Esophagus muscularis mucosa (tissue), 4 donors: ENCODE data around the gene ZNF423. TPM values are rescaled to one million over a fixed set of nuclear protein-coding genes. Genes with fewer than 3 reads are reported as not detected.

Source experiments
- DNase-seq: peaks from one replicate; pipeline ENCODE4 v3.0.0-alpha.2; 2017; ENCODE audit errors: extremely low spot score
- H3K27ac ChIP-seq, 4 donors: fragments of 200-600 bp; sonication (generic); replicated peaks in 1 of 4; 1 replicate in 3 of 4; 2 replicates in 1 of 4; pipeline ENCODE4 v1.5.1; 2016 to 2019; ENCODE audit warnings: mild to moderate bottlenecking in 1 of 4
- H3K27me3 ChIP-seq, 4 donors: fragments of 200-600 bp; sonication (generic); one replicate each; pipeline versions ENCODE4 v1.5.1 to v1.6.0; 2016 to 2019
- H3K36me3 ChIP-seq, 4 donors: fragments of 200-600 bp; sonication (generic); one replicate each; pipeline ENCODE4 v1.5.1; 2016 to 2019
- H3K4me1 ChIP-seq, 4 donors: fragments of 200-600 bp; sonication (generic); one replicate each; pipeline ENCODE4 v1.5.1; 2016 to 2019
- H3K4me3 ChIP-seq, 4 donors: fragments of 200-600 bp; sonication (generic); 1 replicate in 2 of 4; 2 replicates in 2 of 4; pipeline ENCODE4 v1.5.1; 2016 to 2019; ENCODE audit warnings: mild to moderate bottlenecking in 4 of 4, moderate library complexity in 1 of 4
- H3K9me3 ChIP-seq, 4 donors: fragments of 200-600 bp; sonication (generic); 1 replicate in 3 of 4; 2 replicates in 1 of 4; pipeline ENCODE4 v1.5.1; 2016 to 2019
- EP300 ChIP-seq: sonication (generic); formaldehyde crosslinking; IDR thresholded peaks from one replicate; pipeline ENCODE4 v1.6.1; 2017; ENCODE audit warnings: antibody characterized with exemption
- POLR2A ChIP-seq: fragments of 450-650 bp; IDR thresholded peaks from one replicate; pipeline ENCODE4 v1.6.1; 2017; ENCODE audit warnings: antibody characterized with exemption, moderate library complexity, mild to moderate bottlenecking, low read depth
- POLR2AphosphoS5 ChIP-seq, 2 donors: sonication (generic); formaldehyde crosslinking; IDR thresholded peaks; one replicate each; pipeline ENCODE4 v1.6.1; 2017; ENCODE audit warnings: antibody characterized with exemption in 2 of 2
- WGBS: methylation state at CpG from one replicate; pipeline ENCODE4 v1.1.5; 2018; 5-methylcytosine and 5-hydroxymethylcytosine counted together
- intact Hi-C: fragments of 100-400 bp; cut with DNase I; formaldehyde crosslinking; loops from one replicate; pipeline ENCODE4 v1.15.1; 2023
- total RNA-seq, 4 donors: library from RNA; depleted of rRNA; stranded (reverse); fragments of >200 nt; gene quantifications; one replicate each; pipeline versions ENCODE4 v1.1.0 to v1.2.1, GENCODE V29; 2016
- TF ChIP-seq, protein P1 (sequence below), 3 experiments: fragments of 200-600 bp in 2 of 3; fragments of 450-650 bp in 1 of 3; sonication (generic) in 2 of 3; IDR thresholded peaks; one replicate each; pipeline ENCODE4 v1.5.1; 2017 to 2019; ENCODE audit warnings: antibody characterized with exemption in 3 of 3, mild to moderate bottlenecking in 2 of 3, moderate library complexity in 1 of 3

The ZNF423 gene
- total RNA-seq, 4 donors from 2014 or later, result 8.7 to 22.5 (median 10.3) TPM

DNA sequence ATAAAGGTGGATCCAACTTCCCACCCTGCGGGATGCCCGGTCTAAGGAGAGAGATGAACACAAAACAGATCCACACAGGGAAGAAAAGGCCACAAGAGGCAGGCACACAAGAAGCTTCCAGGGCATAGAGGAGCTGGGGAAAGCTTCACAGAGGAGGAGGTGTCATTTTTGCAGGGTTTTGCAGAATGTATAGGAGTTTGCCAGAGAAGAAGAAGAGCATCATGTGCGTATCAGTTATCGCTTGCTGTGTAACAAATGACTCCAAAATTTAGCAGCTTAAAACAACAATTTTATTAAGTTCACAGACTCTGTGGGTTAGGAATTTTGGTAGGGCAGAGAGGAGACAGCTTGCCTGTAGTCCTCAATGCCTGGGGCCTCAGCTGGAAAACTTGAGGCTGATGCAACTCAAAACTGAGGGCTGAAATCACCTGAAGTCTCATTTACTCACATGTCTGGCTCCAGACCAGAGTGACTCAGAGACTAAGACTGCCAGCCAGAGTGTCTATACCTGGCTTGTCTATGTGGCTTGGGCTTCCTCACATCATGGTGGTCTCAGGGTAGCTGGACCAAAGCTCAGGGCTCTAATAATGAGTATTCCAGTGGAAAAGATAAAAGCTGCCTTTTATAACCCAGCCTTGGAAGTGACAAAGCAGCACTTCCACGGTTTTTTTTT is 33.9 kb upstream of the ZNF423 start:
- H3K4me1 ChIP-seq, result no peaks in the 10 kb centered on the region
- DNase-seq, result no peak
- intact Hi-C loops, result no loop called here
- peaks cover 0 to 6% (median 0%) of the 10 kb centered on the region in 4 donors for H3K9me3 ChIP-seq
- H3K27ac ChIP-seq, result no peak overlapping the region
- 97% methylated on average over 5 of the region's 5 CpGs for WGBS
- H3K36me3 ChIP-seq, result no peaks in the 10 kb centered on the region
- H3K4me3 ChIP-seq, result no peak overlapping the region
- TF ChIP-seq POLR2A, result no peak
- TF ChIP-seq POLR2AphosphoS5 (IDR thresholded peaks at IDR 0.05), result no peak
- TF ChIP-seq, protein P1, sequence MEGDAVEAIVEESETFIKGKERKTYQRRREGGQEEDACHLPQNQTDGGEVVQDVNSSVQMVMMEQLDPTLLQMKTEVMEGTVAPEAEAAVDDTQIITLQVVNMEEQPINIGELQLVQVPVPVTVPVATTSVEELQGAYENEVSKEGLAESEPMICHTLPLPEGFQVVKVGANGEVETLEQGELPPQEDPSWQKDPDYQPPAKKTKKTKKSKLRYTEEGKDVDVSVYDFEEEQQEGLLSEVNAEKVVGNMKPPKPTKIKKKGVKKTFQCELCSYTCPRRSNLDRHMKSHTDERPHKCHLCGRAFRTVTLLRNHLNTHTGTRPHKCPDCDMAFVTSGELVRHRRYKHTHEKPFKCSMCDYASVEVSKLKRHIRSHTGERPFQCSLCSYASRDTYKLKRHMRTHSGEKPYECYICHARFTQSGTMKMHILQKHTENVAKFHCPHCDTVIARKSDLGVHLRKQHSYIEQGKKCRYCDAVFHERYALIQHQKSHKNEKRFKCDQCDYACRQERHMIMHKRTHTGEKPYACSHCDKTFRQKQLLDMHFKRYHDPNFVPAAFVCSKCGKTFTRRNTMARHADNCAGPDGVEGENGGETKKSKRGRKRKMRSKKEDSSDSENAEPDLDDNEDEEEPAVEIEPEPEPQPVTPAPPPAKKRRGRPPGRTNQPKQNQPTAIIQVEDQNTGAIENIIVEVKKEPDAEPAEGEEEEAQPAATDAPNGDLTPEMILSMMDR (IDR thresholded peaks at IDR 0.05), result no peak
- TF ChIP-seq EP300, result no peak
- H3K27me3 ChIP-seq, result peaks cover 0 to 9% (median 0%) of the 10 kb centered on the region in 4 donors

DNA sequence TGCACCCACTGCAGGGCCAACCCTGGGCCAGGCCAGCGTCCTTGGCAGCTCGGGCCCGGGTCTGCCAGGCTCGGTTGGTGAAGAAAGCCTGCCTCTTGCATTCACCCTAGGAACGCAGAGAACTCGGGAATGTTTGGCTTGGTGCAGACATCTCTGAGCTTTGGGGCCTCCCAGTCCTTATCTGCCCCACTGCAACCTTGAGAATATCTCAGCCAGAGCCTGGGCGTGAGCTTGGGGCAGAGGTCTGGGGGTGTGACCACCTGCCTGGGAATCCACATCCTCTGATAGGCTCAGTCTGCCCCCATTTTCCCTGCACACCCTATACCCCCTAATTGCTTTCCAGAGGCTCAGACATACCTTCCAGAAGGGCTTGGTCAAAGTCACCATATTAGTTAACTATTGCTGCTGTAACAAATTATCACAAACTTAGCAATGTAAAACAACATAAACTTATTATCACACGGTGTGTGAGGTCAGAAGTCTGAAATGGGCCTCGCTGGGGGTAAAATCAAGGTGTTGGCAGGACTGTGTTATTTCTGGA is 30.7 kb upstream of the ZNF423 start:
- H3K4me1 ChIP-seq, result no peaks in the 10 kb centered on the region
- no peak overlapping the region for H3K27ac ChIP-seq
- DNase-seq, result no peak
- H3K36me3 ChIP-seq, result no peaks in the 10 kb centered on the region
- intact Hi-C loops, result no loop called here
- 94% methylated on average over 6 of the region's 9 CpGs for WGBS
- H3K9me3 ChIP-seq, result peaks cover 0 to 6% (median 0%) of the 10 kb centered on the region in 4 donors
- no peak overlapping the region for H3K4me3 ChIP-seq
- H3K27me3 ChIP-seq, result peaks cover 0 to 9% (median 0%) of the 10 kb centered on the region in 4 donors
- TF ChIP-seq POLR2A (no peak), EP300 (no peak)
- TF ChIP-seq, protein P1 (IDR thresholded peaks at IDR 0.05), result no peak

DNA sequence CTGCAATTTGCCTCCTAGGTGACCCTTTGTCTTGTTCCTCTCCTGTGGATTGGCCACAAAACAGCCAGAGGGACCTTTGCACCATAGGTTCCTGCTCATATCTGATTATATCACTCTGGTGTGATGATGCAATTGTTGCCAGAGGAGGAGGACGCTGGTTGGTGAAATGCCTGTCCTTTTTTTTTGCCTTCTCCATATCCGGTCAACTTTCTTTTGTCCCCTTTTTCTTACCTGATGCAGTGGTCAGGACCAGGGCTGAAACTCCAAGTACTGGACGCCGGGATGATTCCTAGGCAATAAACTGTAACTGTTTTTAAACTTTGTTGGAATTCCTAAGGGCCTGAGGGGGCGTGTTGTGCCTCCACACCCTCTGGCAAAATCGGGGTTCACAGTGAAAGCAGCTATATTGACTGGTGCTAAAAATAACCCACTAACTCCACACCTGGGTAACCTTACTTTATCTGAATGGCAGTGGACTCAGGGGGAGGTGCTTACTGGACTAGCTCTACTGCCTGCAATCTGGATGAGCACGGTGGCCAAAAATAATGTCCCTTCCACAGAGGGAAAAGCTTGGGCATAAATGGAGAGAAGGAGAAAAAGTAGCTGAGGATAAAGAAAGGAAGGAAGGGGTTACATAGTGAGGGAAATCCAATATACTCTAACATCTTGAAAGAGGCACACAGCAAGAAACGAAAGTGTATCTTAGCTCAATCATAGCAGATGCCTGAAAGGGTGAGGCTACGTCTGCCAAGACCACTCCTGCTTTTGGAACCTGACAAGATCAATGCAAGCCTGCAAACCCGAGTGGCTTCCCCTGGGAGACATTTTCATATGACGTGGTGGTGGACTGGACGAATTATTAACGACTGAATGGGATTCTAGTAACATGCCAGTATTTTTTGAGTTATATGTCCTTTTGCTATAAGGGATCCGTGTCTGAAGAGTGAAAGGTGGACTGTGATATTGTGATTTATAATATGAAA is 28.4 kb upstream of the ZNF423 start:
- no peak overlapping the region for H3K27ac ChIP-seq
- no peak overlapping the region for H3K4me3 ChIP-seq
- WGBS, result 58% methylated on average over 14 of the region's 14 CpGs
- intact Hi-C loops, result no loop called here
- H3K4me1 ChIP-seq, result no peaks in the 10 kb centered on the region
- H3K27me3 ChIP-seq, result peaks cover 0 to 10% (median 0%) of the 10 kb centered on the region in 4 donors
- no peaks in the 10 kb centered on the region for H3K36me3 ChIP-seq
- no peak for DNase-seq
- no peaks in the 10 kb centered on the region for H3K9me3 ChIP-seq
- TF ChIP-seq POLR2A (no peak), EP300 (no peak), POLR2AphosphoS5 (IDR thresholded peaks at IDR 0.05) (no peak)
- TF ChIP-seq, protein P1 (IDR thresholded peaks at IDR 0.05), result no peak

DNA sequence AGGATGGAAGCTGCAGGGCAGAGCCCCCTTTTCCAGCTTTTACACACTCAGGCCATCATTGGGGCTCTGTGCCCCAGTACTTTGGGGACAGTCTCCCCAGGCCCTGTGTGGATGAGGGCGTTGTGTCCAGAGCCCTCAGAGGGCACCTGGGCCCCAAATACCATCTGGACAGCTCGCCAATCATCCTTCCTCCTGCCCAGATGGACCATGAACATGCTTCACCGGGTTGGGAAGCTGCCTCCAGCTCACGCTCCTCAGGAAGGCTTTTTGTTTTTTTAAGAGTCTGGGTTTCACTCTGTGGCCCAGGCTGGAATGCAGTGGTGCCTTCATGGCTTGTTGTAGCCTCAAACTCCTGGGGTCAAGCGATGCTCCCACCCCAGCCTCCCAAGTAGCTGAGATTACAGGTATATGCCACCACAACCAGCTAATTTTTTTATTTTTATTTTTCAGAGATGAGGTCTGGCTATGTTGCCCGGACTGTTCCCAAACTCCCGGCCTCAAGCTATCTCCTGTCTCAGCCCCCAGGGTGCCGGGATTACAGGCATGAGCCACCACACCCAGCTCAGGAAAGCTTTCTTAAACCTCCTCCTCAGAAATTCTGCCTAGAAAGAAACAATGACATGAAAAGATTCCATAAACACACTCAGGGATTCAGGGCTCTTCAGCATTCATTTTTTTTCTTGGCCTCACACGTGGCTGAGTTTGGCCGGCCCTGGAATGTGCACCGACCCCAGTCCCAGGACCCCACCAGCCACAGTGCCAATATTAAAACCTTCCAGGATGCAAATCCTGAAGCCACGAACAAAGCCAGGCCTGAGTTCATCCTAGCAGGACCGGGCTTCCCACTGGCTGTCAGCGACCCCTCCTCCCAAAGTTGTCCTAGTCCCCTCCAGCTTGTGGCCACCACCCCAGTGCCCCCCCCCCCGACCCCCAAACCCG is 27.4 kb upstream of the ZNF423 start:
- peaks cover 0 to 8% (median 0%) of the 10 kb centered on the region in 4 donors for H3K27me3 ChIP-seq
- intact Hi-C loops, result no loop called here
- H3K9me3 ChIP-seq, result no peaks in the 10 kb centered on the region
- 77% methylated on average over 15 of the region's 16 CpGs for WGBS
- no peak for TF ChIP-seq EP300
- no peak for TF ChIP-seq POLR2AphosphoS5 (IDR thresholded peaks at IDR 0.05)
- TF ChIP-seq POLR2A, result no peak
- TF ChIP-seq, protein P1 (IDR thresholded peaks at IDR 0.05), result no peak
- no peaks in the 10 kb centered on the region for H3K36me3 ChIP-seq
- H3K27ac ChIP-seq, result no peak overlapping the region
- H3K4me1 ChIP-seq, result no peaks in the 10 kb centered on the region
- no peak for DNase-seq
- no peak overlapping the region for H3K4me3 ChIP-seq
